WTC11 (cell line): Measurements from ENCODE around the gene EPN2. TPM values are rescaled to one million over a fixed set of nuclear protein-coding genes. Genes with fewer than 3 reads are reported as not detected.

Experiments
- ATAC-seq: fragments of 200-7000 bp; cut with Tn5 transposase; 2 replicates; pipeline ENCODE4 v1.10.0; 2021; ENCODE audit warnings: mild to moderate bottlenecking, moderate library complexity
- CTCF ChIA-PET: fragments of 300-600 bp; sonication (Branson Sonifier 250); formaldehyde crosslinking; loops from one replicate; lab custom pipeline; 2021; ENCODE audit warnings: antibody characterized with exemption; lab: Charles Lee
- POLR2A ChIA-PET: fragments of 350-600 bp; sonication (Branson Sonifier 250); formaldehyde crosslinking; loops from one replicate; lab custom pipeline; 2021; ENCODE audit warnings: antibody characterized with exemption; lab: Charles Lee
- DNase-seq: peaks from one replicate; pipeline ENCODE4 v3.0.0; 2021; ENCODE audit warnings: low spot score
- H3K27ac Mint-ChIP-seq: 2 replicates; pipeline ENCODE4 v1.8.0; 2021; ENCODE audit warnings: mixed read lengths
- H3K27me3 Mint-ChIP-seq: 2 replicates; pipeline ENCODE4 v1.8.0; 2021; ENCODE audit warnings: low read depth, mild to moderate bottlenecking, moderate library complexity, mixed read lengths
- H3K36me3 Mint-ChIP-seq: 2 replicates; pipeline ENCODE4 v1.8.0; 2021; ENCODE audit warnings: mixed read lengths
- H3K4me1 Mint-ChIP-seq: 2 replicates; pipeline ENCODE4 v1.8.0; 2022; ENCODE audit warnings: mixed read lengths
- H3K4me3 Mint-ChIP-seq: 2 replicates; pipeline ENCODE4 v1.8.0; 2021; ENCODE audit warnings: mild to moderate bottlenecking, moderate library complexity, mixed read lengths
- H3K9me3 Mint-ChIP-seq: 2 replicates; pipeline ENCODE4 v1.8.0; 2021; ENCODE audit warnings: mixed read lengths
- CBFB ChIP-seq: sonication (generic); formaldehyde crosslinking; IDR thresholded peaks from 2 replicates; pipeline ENCODE4 v1.8.1; 2022; ENCODE audit warnings: mild to moderate bottlenecking, low read depth, missing genetic modification reagents
- CDX4 ChIP-seq: fragments of 250-450 bp; sonication (Bioruptor Pico); IDR thresholded peaks from 2 replicates; pipeline ENCODE4 v1.9.0; 2021; ENCODE audit warnings: moderate library complexity, mild to moderate bottlenecking, inconsistent platforms, borderline replicate concordance
- EMX1 ChIP-seq: fragments of 250-450 bp; sonication (Bioruptor Pico); IDR thresholded peaks from 2 replicates; pipeline ENCODE4 v1.8.0; 2021; ENCODE audit warnings: mild to moderate bottlenecking
- FOXK1 ChIP-seq: sonication (generic); formaldehyde crosslinking; IDR thresholded peaks from 2 replicates; pipeline ENCODE4 v1.8.0; 2022; ENCODE audit warnings: mild to moderate bottlenecking, moderate library complexity, missing genetic modification reagents
- GRHL2 ChIP-seq: fragments of 250-450 bp; sonication (Bioruptor Pico); IDR thresholded peaks from 2 replicates; pipeline ENCODE4 v1.8.0; 2022; ENCODE audit warnings: mild to moderate bottlenecking, moderate library complexity; ENCODE audit not compliant: insufficient replicate concordance, severe bottlenecking
- GTF2I ChIP-seq: fragments of 250-450 bp; sonication (Bioruptor Pico); conservative IDR thresholded peaks from 2 replicates; pipeline ENCODE4 v1.4.0; 2021; ENCODE audit warnings: mild to moderate bottlenecking
- HMGA2 ChIP-seq: fragments of 250-450 bp; sonication (Bioruptor Pico); IDR thresholded peaks from 2 replicates; pipeline ENCODE4 v1.4.0; 2021; ENCODE audit warnings: mild to moderate bottlenecking, moderate library complexity
- NR3C1 ChIP-seq: sonication (generic); formaldehyde crosslinking; conservative IDR thresholded peaks from 2 replicates; pipeline ENCODE4 v1.8.1; 2023; ENCODE audit warnings: low read depth, mild to moderate bottlenecking, missing genetic modification reagents
- OVOL2 ChIP-seq: fragments of 250-450 bp; sonication (Bioruptor Pico); IDR thresholded peaks from 2 replicates; pipeline ENCODE4 v1.9.0; 2021; ENCODE audit warnings: mild to moderate bottlenecking, borderline replicate concordance
- PRRX2 ChIP-seq: fragments of 250-450 bp; sonication (Bioruptor Pico); IDR thresholded peaks from 2 replicates; pipeline ENCODE4 v1.8.0; 2021; ENCODE audit warnings: mild to moderate bottlenecking
- RORB ChIP-seq: fragments of 250-450 bp; sonication (Bioruptor Pico); IDR thresholded peaks from 2 replicates; pipeline ENCODE4 v1.9.0; 2021; ENCODE audit warnings: mild to moderate bottlenecking
- SMAD3 ChIP-seq: sonication (generic); formaldehyde crosslinking; IDR thresholded peaks from 2 replicates; pipeline ENCODE4 v1.8.0; 2022; ENCODE audit warnings: missing genetic modification reagents, mild to moderate bottlenecking, borderline replicate concordance
- TCF7 ChIP-seq: sonication (generic); formaldehyde crosslinking; IDR thresholded peaks from 2 replicates; pipeline ENCODE4 v1.8.0; 2022; ENCODE audit warnings: mild to moderate bottlenecking, low read depth, missing genetic modification reagents, moderate library complexity
- TEAD1 ChIP-seq: sonication (generic); formaldehyde crosslinking; IDR thresholded peaks from 2 replicates; pipeline ENCODE4 v1.8.0; 2022; ENCODE audit warnings: mild to moderate bottlenecking, missing genetic modification reagents
- TEAD4 ChIP-seq: sonication (generic); formaldehyde crosslinking; IDR thresholded peaks from 2 replicates; pipeline ENCODE4 v1.8.0; 2022; ENCODE audit warnings: mild to moderate bottlenecking, missing genetic modification reagents
- TP53 ChIP-seq: sonication (generic); formaldehyde crosslinking; IDR thresholded peaks from 2 replicates; pipeline ENCODE4 v1.8.1; 2023; ENCODE audit warnings: mild to moderate bottlenecking, missing genetic modification reagents
- ZNF121 ChIP-seq: sonication (generic); formaldehyde crosslinking; IDR thresholded peaks from 2 replicates; pipeline ENCODE4 v1.8.0; 2023; ENCODE audit warnings: missing genetic modification reagents
- ZNF219 ChIP-seq: sonication (generic); formaldehyde crosslinking; IDR thresholded peaks from 2 replicates; pipeline ENCODE4 v1.8.0; 2023; ENCODE audit warnings: missing genetic modification reagents, mild to moderate bottlenecking, borderline replicate concordance
- ZNF317 ChIP-seq: sonication (generic); formaldehyde crosslinking; IDR thresholded peaks from 2 replicates; pipeline ENCODE4 v1.8.1; 2023; ENCODE audit warnings: low read depth, mild to moderate bottlenecking, moderate library complexity, missing genetic modification reagents, borderline replicate concordance
- ZNF396 ChIP-seq: fragments of 250-450 bp; sonication (Bioruptor Pico); IDR thresholded peaks from 2 replicates; pipeline ENCODE4 v1.8.0; 2021; ENCODE audit warnings: mild to moderate bottlenecking, moderate library complexity, borderline replicate concordance
- total RNA-seq: library from RNA; stranded (reverse); gene quantifications from 3 replicates; pipeline ENCODE4 v1.2.3, GENCODE V29; 2021
- TF ChIP-seq, protein P1 (sequence below): sonication (generic); formaldehyde crosslinking; IDR thresholded peaks from 2 replicates; pipeline ENCODE4 v1.8.1; 2023; ENCODE audit warnings: mild to moderate bottlenecking, missing genetic modification reagents, moderate library complexity
- TF ChIP-seq, protein P2 (sequence below): sonication (generic); formaldehyde crosslinking; IDR thresholded peaks from 2 replicates; pipeline ENCODE4 v1.8.1; 2023; ENCODE audit warnings: mild to moderate bottlenecking, missing genetic modification reagents
- TF ChIP-seq, protein P3 (sequence below): fragments of 200-600 bp; IDR thresholded peaks from 2 replicates; pipeline ENCODE4 v1.8.0; 2022; ENCODE audit warnings: antibody characterized with exemption
- TF ChIP-seq, protein P4 (sequence below): sonication (generic); formaldehyde crosslinking; IDR thresholded peaks from 2 replicates; pipeline ENCODE4 v1.8.0; 2022; ENCODE audit warnings: mild to moderate bottlenecking, missing genetic modification reagents

The EPN2 gene
- total RNA-seq, 1 experiment from 2014 or later, result 48.8 TPM

DNA sequence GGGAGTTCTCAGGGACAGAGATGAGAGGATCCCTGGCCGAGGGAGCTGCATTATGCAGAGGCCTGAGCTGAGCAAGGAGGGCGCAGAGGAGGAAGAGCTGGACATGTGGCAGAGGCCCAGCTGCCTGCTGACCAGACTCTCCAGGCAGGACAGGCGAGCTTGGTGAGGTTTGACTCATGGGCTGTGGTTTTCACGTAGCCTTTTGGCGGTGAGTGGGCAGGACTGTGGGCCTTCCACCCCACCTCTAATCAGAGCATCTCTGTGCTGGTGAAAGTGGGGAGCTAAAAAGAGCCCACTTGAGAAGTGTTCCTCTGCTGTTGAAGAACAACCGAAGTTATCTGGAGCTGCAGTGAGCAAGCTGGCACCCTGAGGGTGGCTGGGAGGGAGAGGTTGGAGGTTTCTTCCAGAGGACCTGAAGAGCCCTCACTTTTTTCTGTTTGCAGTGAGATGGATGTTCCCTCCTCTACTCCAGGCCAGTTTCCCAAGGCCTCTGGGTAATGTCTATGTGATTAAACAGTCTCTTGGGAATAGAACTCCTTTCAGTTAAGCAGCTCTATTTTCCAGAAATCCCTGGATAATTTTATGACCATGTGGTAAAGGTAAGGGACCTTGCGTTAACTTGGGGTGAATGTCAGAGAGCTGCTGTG is 11.9 kb downstream of the EPN2 start (continued):
- TF ChIP-seq NR3C1 (CRISPR knock-in tag) (no peak), FOXK1 (CRISPR knock-in tag) (no peak), CBFB (CRISPR knock-in tag) (no peak), EMX1 (CRISPR knock-in tag) (no peak), PRRX2 (CRISPR knock-in tag) (no peak), TEAD1 (no peak)
- TF ChIP-seq, all 79 proteins: peak for 0

GRCh38 chr17:19249681-19250080 is 12.5 kb downstream of the EPN2 start:
- TF ChIP-seq, protein P1, sequence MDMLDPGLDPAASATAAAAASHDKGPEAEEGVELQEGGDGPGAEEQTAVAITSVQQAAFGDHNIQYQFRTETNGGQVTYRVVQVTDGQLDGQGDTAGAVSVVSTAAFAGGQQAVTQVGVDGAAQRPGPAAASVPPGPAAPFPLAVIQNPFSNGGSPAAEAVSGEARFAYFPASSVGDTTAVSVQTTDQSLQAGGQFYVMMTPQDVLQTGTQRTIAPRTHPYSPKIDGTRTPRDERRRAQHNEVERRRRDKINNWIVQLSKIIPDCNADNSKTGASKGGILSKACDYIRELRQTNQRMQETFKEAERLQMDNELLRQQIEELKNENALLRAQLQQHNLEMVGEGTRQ (CRISPR knock-in tag), result no peak
- TF ChIP-seq TCF7 (CRISPR knock-in tag), result no peak
- TF ChIP-seq, protein P2, sequence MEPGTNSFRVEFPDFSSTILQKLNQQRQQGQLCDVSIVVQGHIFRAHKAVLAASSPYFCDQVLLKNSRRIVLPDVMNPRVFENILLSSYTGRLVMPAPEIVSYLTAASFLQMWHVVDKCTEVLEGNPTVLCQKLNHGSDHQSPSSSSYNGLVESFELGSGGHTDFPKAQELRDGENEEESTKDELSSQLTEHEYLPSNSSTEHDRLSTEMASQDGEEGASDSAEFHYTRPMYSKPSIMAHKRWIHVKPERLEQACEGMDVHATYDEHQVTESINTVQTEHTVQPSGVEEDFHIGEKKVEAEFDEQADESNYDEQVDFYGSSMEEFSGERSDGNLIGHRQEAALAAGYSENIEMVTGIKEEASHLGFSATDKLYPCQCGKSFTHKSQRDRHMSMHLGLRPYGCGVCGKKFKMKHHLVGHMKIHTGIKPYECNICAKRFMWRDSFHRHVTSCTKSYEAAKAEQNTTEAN (CRISPR knock-in tag), result no peak
- no peak for TF ChIP-seq ZNF219 (CRISPR knock-in tag)
- no peak for TF ChIP-seq RORB (CRISPR knock-in tag)
- TF ChIP-seq, protein P3, sequence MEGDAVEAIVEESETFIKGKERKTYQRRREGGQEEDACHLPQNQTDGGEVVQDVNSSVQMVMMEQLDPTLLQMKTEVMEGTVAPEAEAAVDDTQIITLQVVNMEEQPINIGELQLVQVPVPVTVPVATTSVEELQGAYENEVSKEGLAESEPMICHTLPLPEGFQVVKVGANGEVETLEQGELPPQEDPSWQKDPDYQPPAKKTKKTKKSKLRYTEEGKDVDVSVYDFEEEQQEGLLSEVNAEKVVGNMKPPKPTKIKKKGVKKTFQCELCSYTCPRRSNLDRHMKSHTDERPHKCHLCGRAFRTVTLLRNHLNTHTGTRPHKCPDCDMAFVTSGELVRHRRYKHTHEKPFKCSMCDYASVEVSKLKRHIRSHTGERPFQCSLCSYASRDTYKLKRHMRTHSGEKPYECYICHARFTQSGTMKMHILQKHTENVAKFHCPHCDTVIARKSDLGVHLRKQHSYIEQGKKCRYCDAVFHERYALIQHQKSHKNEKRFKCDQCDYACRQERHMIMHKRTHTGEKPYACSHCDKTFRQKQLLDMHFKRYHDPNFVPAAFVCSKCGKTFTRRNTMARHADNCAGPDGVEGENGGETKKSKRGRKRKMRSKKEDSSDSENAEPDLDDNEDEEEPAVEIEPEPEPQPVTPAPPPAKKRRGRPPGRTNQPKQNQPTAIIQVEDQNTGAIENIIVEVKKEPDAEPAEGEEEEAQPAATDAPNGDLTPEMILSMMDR, result no peak
- no peak for TF ChIP-seq PRRX2 (CRISPR knock-in tag)
- TF ChIP-seq FOXK1 (CRISPR knock-in tag), result no peak
- TF ChIP-seq SMAD3 (CRISPR knock-in tag), result no peak
- TF ChIP-seq ZNF317, result no peak
- H3K9me3 Mint-ChIP-seq, result peaks cover 8% of the 10 kb centered on the region
- H3K4me1 Mint-ChIP-seq, result peaks cover 27% of the 10 kb centered on the region
- H3K27me3 Mint-ChIP-seq, result no peaks in the 10 kb centered on the region
- H3K36me3 Mint-ChIP-seq, result peaks cover 16% of the 10 kb centered on the region
- no peak overlapping the region for H3K4me3 Mint-ChIP-seq
- ChIA-PET CTCF (interaction anchor here (0.8 to 2.5 kb wide), 3 partner anchors 11 to 90 kb away, joined by 4 to 8 read pairs (median 5); no protein-coding TSS in a partner anchor), POLR2A (no interaction called here)
- ATAC-seq (no peak), DNase-seq (no peak)
- peak overlapping the region; percentile 63; the same call in 1 of the 2 replicates for H3K27ac Mint-ChIP-seq

DNA sequence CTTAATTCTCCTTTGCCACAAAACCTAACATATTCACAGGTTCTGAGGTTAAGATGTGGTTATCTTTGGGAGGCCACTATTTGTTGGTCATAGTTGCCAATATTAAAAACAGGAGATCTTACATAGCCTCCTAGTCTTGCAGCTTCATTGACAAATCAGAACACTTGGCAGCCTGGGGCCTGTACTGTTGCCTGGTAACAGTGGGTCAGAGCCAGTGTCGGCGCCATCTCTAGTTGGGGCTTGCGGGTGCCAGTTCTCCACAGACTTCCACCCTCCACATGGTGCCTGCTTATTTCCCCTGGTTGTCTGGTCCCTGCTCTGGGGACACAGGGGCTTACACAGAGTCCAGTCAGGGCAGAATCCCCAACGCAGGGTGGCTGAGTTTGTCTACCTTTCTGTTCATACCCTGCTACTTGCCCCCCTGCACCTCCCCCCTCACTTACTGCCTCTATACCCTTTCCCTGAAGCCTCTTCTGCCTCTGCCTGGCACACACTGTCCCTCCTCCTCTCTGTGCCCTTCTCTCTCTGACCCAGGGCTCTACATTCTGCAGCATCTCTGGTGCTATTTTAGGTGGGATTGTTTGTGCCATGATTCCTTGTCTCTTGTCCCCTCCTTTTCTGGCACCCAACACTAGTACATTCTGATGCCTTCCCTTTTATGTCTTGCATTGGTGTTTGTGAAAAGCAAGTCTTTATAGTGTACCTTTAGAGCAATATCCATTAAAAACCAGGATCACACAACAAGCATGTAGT is 13.4 kb downstream of the EPN2 start:
- no peaks in the 10 kb centered on the region for H3K27me3 Mint-ChIP-seq

DNA sequence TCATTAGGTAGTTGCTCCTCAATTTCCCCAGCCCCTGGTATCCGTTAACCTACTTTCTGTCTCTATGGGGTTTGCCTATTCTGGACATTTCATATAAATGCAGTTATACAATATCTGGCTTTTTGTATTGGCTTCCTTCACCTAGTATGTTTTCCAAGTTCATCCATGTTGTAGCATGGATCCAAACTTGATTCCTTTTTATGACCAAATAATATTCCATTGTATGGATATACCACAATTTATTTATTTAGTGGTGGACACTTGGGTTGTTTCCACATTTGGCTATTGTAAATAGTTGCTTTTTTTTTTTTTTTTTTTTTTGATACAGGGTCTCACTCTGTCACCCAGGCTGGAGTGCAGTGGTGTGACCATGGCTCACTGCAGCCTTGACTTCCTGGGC is 15.9 kb downstream of the EPN2 start:
- DNase-seq (no peak), ATAC-seq (no peak)
- H3K4me1 Mint-ChIP-seq, result peaks cover 27% of the 10 kb centered on the region
- peaks cover 16% of the 10 kb centered on the region for H3K36me3 Mint-ChIP-seq
- no peak overlapping the region for H3K4me3 Mint-ChIP-seq
- H3K9me3 Mint-ChIP-seq, result peaks cover 8% of the 10 kb centered on the region
- H3K27me3 Mint-ChIP-seq, result no peaks in the 10 kb centered on the region
- ChIA-PET POLR2A (no interaction called here), CTCF (no interaction called here)
- H3K27ac Mint-ChIP-seq, result no peak overlapping the region
- TF ChIP-seq CDX4 (no peak), GTF2I (no peak), ZNF121 (CRISPR knock-in tag) (no peak), HMGA2 (CRISPR knock-in tag) (no peak), OVOL2 (CRISPR knock-in tag) (no peak), GRHL2 (CRISPR knock-in tag) (no peak), TP53 (CRISPR knock-in tag) (no peak), ZNF396 (CRISPR knock-in tag) (no peak)
- TF ChIP-seq, protein P4, sequence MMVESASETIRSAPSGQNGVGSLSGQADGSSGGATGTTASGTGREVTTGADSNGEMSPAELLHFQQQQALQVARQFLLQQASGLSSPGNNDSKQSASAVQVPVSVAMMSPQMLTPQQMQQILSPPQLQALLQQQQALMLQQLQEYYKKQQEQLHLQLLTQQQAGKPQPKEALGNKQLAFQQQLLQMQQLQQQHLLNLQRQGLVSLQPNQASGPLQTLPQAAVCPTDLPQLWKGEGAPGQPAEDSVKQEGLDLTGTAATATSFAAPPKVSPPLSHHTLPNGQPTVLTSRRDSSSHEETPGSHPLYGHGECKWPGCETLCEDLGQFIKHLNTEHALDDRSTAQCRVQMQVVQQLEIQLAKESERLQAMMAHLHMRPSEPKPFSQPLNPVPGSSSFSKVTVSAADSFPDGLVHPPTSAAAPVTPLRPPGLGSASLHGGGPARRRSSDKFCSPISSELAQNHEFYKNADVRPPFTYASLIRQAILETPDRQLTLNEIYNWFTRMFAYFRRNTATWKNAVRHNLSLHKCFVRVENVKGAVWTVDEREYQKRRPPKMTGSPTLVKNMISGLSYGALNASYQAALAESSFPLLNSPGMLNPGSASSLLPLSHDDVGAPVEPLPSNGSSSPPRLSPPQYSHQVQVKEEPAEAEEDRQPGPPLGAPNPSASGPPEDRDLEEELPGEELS (CRISPR knock-in tag), result no peak

More for the DNA sequence above, 13.4 kb downstream of the EPN2 start:
- H3K9me3 Mint-ChIP-seq, result peaks cover 8% of the 10 kb centered on the region
- peak overlapping the region; percentile 57 for H3K27ac Mint-ChIP-seq
- POLR2A ChIA-PET, result no interaction called here
- H3K4me1 Mint-ChIP-seq, result peaks cover 27% of the 10 kb centered on the region
- DNase-seq, result no peak
- TF ChIP-seq TEAD4, result no peak
- no peak for TF ChIP-seq ZNF121 (CRISPR knock-in tag)
- no peak for TF ChIP-seq SMAD3 (CRISPR knock-in tag)
- TF ChIP-seq, all 79 proteins: peak for 0
- CTCF ChIA-PET, result interaction anchor here (1.5 to 1.9 kb wide), 2 partner anchors 88 to 112 kb away, joined by 4 to 7 read pairs; partner anchors contain the start of gene B9D1
- Mint-ChIP-seq H3K36me3 (peaks cover 16% of the 10 kb centered on the region), H3K4me3 (no peak overlapping the region)
- ATAC-seq, result no peak
